Smooth muscle cell (in vitro differentiated cells): ENCODE results near the gene PITX3. TPM values are rescaled to one million over a fixed set of nuclear protein-coding genes. Genes with fewer than 3 reads are reported as not detected.
"Not testable (repeated sequence)": the region's sequence is repeated elsewhere in the genome, so short reads cannot be mapped to it uniquely, and the experiment has no call there.

Experiments
- DNase-seq: peaks from one replicate; lab custom pipeline; 2025; ENCODE audit not compliant: unreplicated experiment; lab: John Stamatoyannopoulos, UW
- H2AFZ ChIP-seq: fragments of 200-600 bp; sonication (generic); 2 replicates; pipeline ENCODE4 v1.6.0; 2016; ENCODE audit warnings: antibody characterized with exemption, low read depth, mild to moderate bottlenecking
- H3F3A ChIP-seq: fragments of 200-600 bp; sonication (generic); 2 replicates; pipeline ENCODE4 v1.6.0; 2017; ENCODE audit warnings: antibody characterized with exemption, low read depth
- H3K27ac ChIP-seq: fragments of 200-600 bp; sonication (generic); 2 replicates; pipeline ENCODE4 v1.5.1; 2016; ENCODE audit warnings: low read depth, mild to moderate bottlenecking
- H3K27me3 ChIP-seq: fragments of 200-600 bp; sonication (generic); 2 replicates; pipeline ENCODE4 v1.6.1; 2016; ENCODE audit warnings: low read depth, mild to moderate bottlenecking
- H3K36me3 ChIP-seq: fragments of 200-600 bp; sonication (generic); 2 replicates; pipeline ENCODE4 v1.5.1; 2016; ENCODE audit warnings: low read depth
- H3K4me1 ChIP-seq: fragments of 200-600 bp; sonication (generic); 2 replicates; pipeline ENCODE4 v1.5.1; 2016; ENCODE audit warnings: low read depth
- H3K4me2 ChIP-seq: fragments of 200-600 bp; sonication (generic); 2 replicates; pipeline ENCODE4 v1.6.0; 2016; ENCODE audit warnings: mild to moderate bottlenecking
- H3K4me3 ChIP-seq: fragments of 200-600 bp; sonication (generic); 2 replicates; pipeline ENCODE4 v1.5.1; 2016; ENCODE audit warnings: mild to moderate bottlenecking
- H3K79me2 ChIP-seq: fragments of 200-600 bp; sonication (generic); 2 replicates; pipeline ENCODE4 v1.6.0; 2016; ENCODE audit warnings: low read depth, mild to moderate bottlenecking
- H3K9ac ChIP-seq: fragments of 200-600 bp; sonication (generic); 2 replicates; pipeline ENCODE4 v1.6.0; 2016; ENCODE audit warnings: low read depth
- H3K9me3 ChIP-seq: fragments of 200-600 bp; sonication (generic); replicated peaks from 2 replicates; pipeline ENCODE4 v1.5.1; 2016; ENCODE audit warnings: low read depth
- H4K20me1 ChIP-seq: fragments of 200-600 bp; sonication (generic); 2 replicates; pipeline ENCODE4 v1.6.0; 2016; ENCODE audit warnings: low read depth
- WGBS: methylation state at CpG from one replicate; pipeline ENCODE4 v1.1.7; 2016; ENCODE audit warnings: low lambda C conversion rate; 5-methylcytosine and 5-hydroxymethylcytosine counted together
- polyA plus RNA-seq: library from polyadenylated mRNA; unstranded; fragments of >200 nt; fragmentation: Nextera tagmentation; extraction: Ambion mirVana; gene quantifications from 2 replicates; pipeline ENCODE4 v1.2.1, GENCODE V29; 2016
- total RNA-seq: library from RNA; depleted of rRNA; stranded (reverse); fragments of >200 nt; gene quantifications from 2 replicates; pipeline ENCODE4 v1.2.3, GENCODE V29; 2014
- TF ChIP-seq, protein P1 (sequence below): fragments of 200-600 bp; sonication (generic); IDR thresholded peaks from 2 replicates; pipeline ENCODE4 v1.5.1; 2017; ENCODE audit warnings: borderline replicate concordance, mild to moderate bottlenecking, antibody characterized with exemption; ENCODE audit not compliant: insufficient read depth, poor library complexity, severe bottlenecking

PITX3 gene
- total and polyA plus RNA-seq, 2 experiments from 2014 or later = 2.0 TPM; not detected in 1

GRCh38 chr10:102222797-102223196 is 18.5 kb downstream of the PITX3 start:
- Histone ChIP-seq H3K79me2 (no peaks in the 10 kb centered on the region), H4K20me1 (no peaks in the 10 kb centered on the region)
- WGBS = 83% methylated on average over 5 of the region's 5 CpGs

GRCh38 chr10:102220612-102221011 is 20.7 kb downstream of the PITX3 start:
- no peaks in the 10 kb centered on the region for H3F3A ChIP-seq
- H3K4me3 ChIP-seq = no peak overlapping the region
- H2AFZ ChIP-seq = no peak overlapping the region
- H3K9ac ChIP-seq = no peak overlapping the region
- H4K20me1 ChIP-seq = no peaks in the 10 kb centered on the region
- H3K36me3 ChIP-seq = no peaks in the 10 kb centered on the region
- no peaks in the 10 kb centered on the region for H3K79me2 ChIP-seq
- H3K4me1 ChIP-seq = no peaks in the 10 kb centered on the region
- no peak overlapping the region for H3K27ac ChIP-seq
- DNase-seq = no peak
- no peak overlapping the region for H3K4me2 ChIP-seq
- H3K9me3 ChIP-seq = no peaks in the 10 kb centered on the region
- H3K27me3 ChIP-seq = peaks cover 8% of the 10 kb centered on the region
- TF ChIP-seq, protein P1, sequence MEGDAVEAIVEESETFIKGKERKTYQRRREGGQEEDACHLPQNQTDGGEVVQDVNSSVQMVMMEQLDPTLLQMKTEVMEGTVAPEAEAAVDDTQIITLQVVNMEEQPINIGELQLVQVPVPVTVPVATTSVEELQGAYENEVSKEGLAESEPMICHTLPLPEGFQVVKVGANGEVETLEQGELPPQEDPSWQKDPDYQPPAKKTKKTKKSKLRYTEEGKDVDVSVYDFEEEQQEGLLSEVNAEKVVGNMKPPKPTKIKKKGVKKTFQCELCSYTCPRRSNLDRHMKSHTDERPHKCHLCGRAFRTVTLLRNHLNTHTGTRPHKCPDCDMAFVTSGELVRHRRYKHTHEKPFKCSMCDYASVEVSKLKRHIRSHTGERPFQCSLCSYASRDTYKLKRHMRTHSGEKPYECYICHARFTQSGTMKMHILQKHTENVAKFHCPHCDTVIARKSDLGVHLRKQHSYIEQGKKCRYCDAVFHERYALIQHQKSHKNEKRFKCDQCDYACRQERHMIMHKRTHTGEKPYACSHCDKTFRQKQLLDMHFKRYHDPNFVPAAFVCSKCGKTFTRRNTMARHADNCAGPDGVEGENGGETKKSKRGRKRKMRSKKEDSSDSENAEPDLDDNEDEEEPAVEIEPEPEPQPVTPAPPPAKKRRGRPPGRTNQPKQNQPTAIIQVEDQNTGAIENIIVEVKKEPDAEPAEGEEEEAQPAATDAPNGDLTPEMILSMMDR = no peak

More at GRCh38 chr10:102222797-102223196, 18.5 kb downstream of the PITX3 start:
- Histone ChIP-seq H3K27ac (no peak overlapping the region), H3K4me2 (no peak overlapping the region), H3K9ac (no peak overlapping the region), H3K4me3 (no peak overlapping the region), H2AFZ (no peak overlapping the region), H3K9me3 (no peaks in the 10 kb centered on the region), H3K27me3 (peaks cover 15% of the 10 kb centered on the region), H3F3A (no peaks in the 10 kb centered on the region), H3K4me1 (peaks cover 3% of the 10 kb centered on the region), H3K36me3 (no peaks in the 10 kb centered on the region)
- TF ChIP-seq, protein P1 = no peak
- DNase-seq = no peak

DNA sequence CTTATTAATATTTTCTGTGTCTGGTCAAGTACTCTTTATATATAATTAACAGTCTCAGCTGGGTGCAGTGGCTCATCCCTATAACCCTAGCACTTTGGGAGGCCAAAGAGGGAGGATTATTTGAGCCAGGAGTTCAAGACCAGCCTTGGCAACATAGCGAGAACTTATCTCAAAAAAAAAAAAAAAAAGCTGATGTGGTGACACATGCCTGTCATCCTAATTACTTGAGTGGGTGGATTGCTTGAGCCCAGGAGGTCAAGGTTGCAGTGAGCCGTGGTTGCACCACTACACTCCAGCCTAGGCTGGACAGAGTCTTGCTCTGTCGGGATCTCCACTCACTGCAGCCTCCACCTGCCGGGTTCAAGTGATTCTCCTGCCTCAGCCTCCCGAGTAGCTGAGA is 21.9 kb downstream of the PITX3 start:
- no peak for DNase-seq
- Histone ChIP-seq H3K36me3 (no peaks in the 10 kb centered on the region), H3K4me3 (no peak overlapping the region), H3K27ac (no peak overlapping the region), H3K9me3 (no peaks in the 10 kb centered on the region), H4K20me1 (no peaks in the 10 kb centered on the region), H3K27me3 (peaks cover 8% of the 10 kb centered on the region), H3K4me1 (no peaks in the 10 kb centered on the region), H2AFZ (no peak overlapping the region), H3K4me2 (no peak overlapping the region), H3K79me2 (no peaks in the 10 kb centered on the region), H3K9ac (no peak overlapping the region), H3F3A (no peaks in the 10 kb centered on the region)
- WGBS = 85% methylated on average over 5 of the region's 5 CpGs
- TF ChIP-seq, protein P1 = no peak

DNA sequence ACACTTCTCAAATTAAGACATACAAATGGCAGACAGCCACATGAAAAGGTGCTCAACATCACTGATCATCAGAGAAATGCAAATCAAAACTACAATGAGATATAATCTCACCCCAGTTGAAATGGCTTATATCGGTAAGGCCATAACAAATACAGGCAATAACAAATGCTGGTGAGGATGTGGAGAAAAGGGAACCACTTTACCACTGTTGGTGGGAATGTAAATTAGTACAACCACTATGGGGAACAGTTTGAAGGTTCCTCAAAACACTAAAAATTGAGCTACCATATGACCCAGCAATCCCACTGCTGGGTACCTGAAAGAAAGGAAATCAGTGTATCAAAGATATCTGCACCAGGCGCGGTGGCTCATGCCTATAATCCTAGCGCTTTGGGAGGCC is 27.7 kb downstream of the PITX3 start:
- not testable (repeated sequence) for H2AFZ ChIP-seq, H3K4me3 ChIP-seq, H4K20me1 ChIP-seq, H3K4me1 ChIP-seq, H3K9ac ChIP-seq, H3K9me3 ChIP-seq, H3K27me3 ChIP-seq, H3K27ac ChIP-seq, H3K79me2 ChIP-seq, H3K36me3 ChIP-seq, H3K4me2 ChIP-seq, DNase-seq, H3F3A ChIP-seq
- WGBS = 92% methylated on average over 4 of the region's 4 CpGs
